Psoas muscle (tissue), 8 donors: ENCODE measurements around the gene DAAM2. TPM values are rescaled to one million over a fixed set of nuclear protein-coding genes. Genes with fewer than 3 reads are reported as not detected.
A peak's percentile ranks its signal among the peaks of the same experiment; 100 is the strongest.

Source experiments
- ATAC-seq, 4 donors: fragments of 200-7000 bp; cut with Tn5 transposase; one replicate each; pipeline ENCODE4 v1.9.1; 2020; ENCODE audit warnings: moderate library complexity in 3 of 4, mild to moderate bottlenecking in 2 of 4
- DNase-seq, 2 donors: peaks; one replicate each; pipeline ENCODE4 v3.0.0-alpha.2; 2020
- H3K27ac ChIP-seq: fragments of 200-600 bp; one replicate; pipeline ENCODE4 v1.8.0; 2022
- H3K27me3 ChIP-seq, 3 donors: fragments of 200-600 bp in 1 of 3; one replicate each; pipeline versions ENCODE4 v1.6.1 to v1.8.0; 2013 to 2022; ENCODE audit warnings: low read length in 2 of 3, mild to moderate bottlenecking in 2 of 3, moderate library complexity in 1 of 3; ENCODE audit not compliant: insufficient read depth in 3 of 3
- H3K36me3 ChIP-seq, 2 donors: fragments of 200-600 bp in 1 of 2; one replicate each; pipeline versions ENCODE4 v1.6.1 to v1.8.0; 2013 to 2022; ENCODE audit warnings: low read depth in 1 of 2, mild to moderate bottlenecking in 1 of 2, moderate library complexity in 1 of 2; ENCODE audit not compliant: insufficient read depth in 1 of 2
- H3K4me1 ChIP-seq: fragments of 200-600 bp; one replicate; pipeline ENCODE4 v1.8.0; 2022
- H3K4me3 ChIP-seq: fragments of 200-600 bp; one replicate; pipeline ENCODE4 v1.8.0; 2022; ENCODE audit warnings: mild to moderate bottlenecking
- H3K9me3 ChIP-seq: fragments of 200-600 bp; one replicate; pipeline ENCODE4 v1.8.0; 2022
- WGBS, 3 donors: extraction: QIAGEN DNeasy Blood & Tissue Kit; methylation state at CpG; one replicate each; pipeline versions ENCODE4 v1.1.6 to v1.1.7; 2013; 5-methylcytosine and 5-hydroxymethylcytosine counted together
- intact Hi-C, 2 donors: fragments of 100-400 bp; cut with DNase I; formaldehyde crosslinking; loops; one replicate each; pipeline versions ENCODE4 v1.11.0 to v1.14.2; 2022
- polyA plus RNA-seq, 3 donors: library from polyadenylated mRNA; stranded (reverse); fragments of 200-250 nt; gene quantifications; one replicate each; pipeline ENCODE4 v1.2.3, GENCODE V29; 2013
- total RNA-seq, 4 donors: library from RNA; stranded (reverse); fragmentation: NEBNext Ultra II Directional in 2 of 4; extraction: Animal tissue kit (Norgen Biotek cat#: 25700) in 2 of 4; gene quantifications; one replicate each; pipeline versions ENCODE4 v1.2.1 to v1.2.4, GENCODE V29; 2021 to 2023
- TF ChIP-seq, protein P1 (sequence below): fragments of 200-600 bp; IDR thresholded peaks from one replicate; pipeline ENCODE4 v1.8.0; 2022; ENCODE audit warnings: antibody characterized with exemption
- donor health status: healthy with polysubstance abuse.
- donor health status: DM: no; HTN: no; CAD: no; lungs with moderate emphysema.
- donor health status: Bipolar disorder and iron deficiency.
- donor health status: healthy.
- donor health status: DM: yes; HTN: yes; CAD: no.
- donor health status: DM: no; HTN: no; CAD: no.
- donor health status: DM: no; HTN: no; CAD: no.
- donor health status: DM: yes; HTN: yes; CAD: no.

Gene DAAM2
- total and polyA plus RNA-seq, 7 donors: 7.0 to 67.1 (median 26.5) TPM

DNA sequence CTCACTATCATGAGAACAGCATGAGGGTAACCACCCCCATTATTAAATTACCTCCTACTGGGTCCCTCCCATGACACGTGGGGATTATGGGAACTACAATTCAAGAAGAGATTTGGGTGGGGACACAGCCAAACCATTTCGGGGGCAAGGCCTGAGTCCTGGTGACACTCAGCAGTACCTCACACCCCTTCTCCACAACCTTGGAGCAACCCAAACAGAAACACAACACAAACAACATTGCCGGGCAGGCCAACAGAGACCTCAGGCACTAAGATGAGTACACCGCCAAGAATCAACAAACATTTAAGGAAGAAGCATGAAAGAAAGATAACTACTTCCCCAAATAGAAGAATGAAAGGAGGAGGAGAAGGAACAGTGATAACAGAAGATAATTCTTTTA lies 125.2 kb downstream of the DAAM2 start:
- Histone ChIP-seq H3K27ac (no peak overlapping the region), H3K4me1 (no peaks in the 10 kb centered on the region), H3K27me3 (no peaks in the 10 kb centered on the region), H3K9me3 (no peaks in the 10 kb centered on the region), H3K36me3 (peaks cover 6 to 98% of the 10 kb centered on the region in 2 donors), H3K4me3 (no peak overlapping the region)
- intact Hi-C loops: no loop called here
- TF ChIP-seq, protein P1, sequence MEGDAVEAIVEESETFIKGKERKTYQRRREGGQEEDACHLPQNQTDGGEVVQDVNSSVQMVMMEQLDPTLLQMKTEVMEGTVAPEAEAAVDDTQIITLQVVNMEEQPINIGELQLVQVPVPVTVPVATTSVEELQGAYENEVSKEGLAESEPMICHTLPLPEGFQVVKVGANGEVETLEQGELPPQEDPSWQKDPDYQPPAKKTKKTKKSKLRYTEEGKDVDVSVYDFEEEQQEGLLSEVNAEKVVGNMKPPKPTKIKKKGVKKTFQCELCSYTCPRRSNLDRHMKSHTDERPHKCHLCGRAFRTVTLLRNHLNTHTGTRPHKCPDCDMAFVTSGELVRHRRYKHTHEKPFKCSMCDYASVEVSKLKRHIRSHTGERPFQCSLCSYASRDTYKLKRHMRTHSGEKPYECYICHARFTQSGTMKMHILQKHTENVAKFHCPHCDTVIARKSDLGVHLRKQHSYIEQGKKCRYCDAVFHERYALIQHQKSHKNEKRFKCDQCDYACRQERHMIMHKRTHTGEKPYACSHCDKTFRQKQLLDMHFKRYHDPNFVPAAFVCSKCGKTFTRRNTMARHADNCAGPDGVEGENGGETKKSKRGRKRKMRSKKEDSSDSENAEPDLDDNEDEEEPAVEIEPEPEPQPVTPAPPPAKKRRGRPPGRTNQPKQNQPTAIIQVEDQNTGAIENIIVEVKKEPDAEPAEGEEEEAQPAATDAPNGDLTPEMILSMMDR: no peak
- DNase-seq: no peak
- WGBS, 3 donors: 84 to 87% (median 86%) methylated on average over 4 of the region's 4 CpGs
- ATAC-seq: no peak

GRCh38 chr6:39917981-39918380 lies 125.8 kb downstream of the DAAM2 start:
- no peaks in the 10 kb centered on the region for H3K9me3 ChIP-seq
- ATAC-seq (no peak), DNase-seq (no peak)
- H3K4me3 ChIP-seq: no peak overlapping the region
- TF ChIP-seq, protein P1: no peak
- 84 to 88% (median 86%) methylated on average over 3 of the region's 3 CpGs for WGBS, 3 donors
- peaks cover 6 to 98% of the 10 kb centered on the region in 2 donors for H3K36me3 ChIP-seq
- H3K4me1 ChIP-seq: peaks cover 1% of the 10 kb centered on the region
- intact Hi-C loops: no loop called here
- no peaks in the 10 kb centered on the region for H3K27me3 ChIP-seq
- no peak overlapping the region for H3K27ac ChIP-seq

DNA sequence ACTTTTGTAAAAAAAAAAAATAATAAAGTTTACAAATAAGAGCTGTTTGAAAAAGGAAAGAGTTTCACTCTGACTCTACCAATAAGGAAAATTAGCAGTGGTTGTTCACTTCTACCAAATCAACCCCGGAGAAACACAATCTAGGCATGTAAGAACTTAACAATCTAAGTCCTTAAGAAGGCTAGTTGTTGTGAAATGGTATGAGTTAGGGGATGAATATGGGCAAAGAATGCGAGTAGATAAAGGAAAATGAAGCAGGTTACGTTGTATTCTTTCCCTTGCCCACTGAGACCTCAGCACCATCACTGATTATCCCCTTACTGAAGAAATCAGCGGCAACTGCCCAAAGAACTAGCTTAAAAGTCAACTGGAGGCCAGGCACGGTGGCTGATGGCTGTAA lies 126.7 kb downstream of the DAAM2 start:
- Histone ChIP-seq H3K27me3 (no peaks in the 10 kb centered on the region), H3K36me3 (peaks cover 6 to 98% of the 10 kb centered on the region in 2 donors), H3K4me3 (no peak overlapping the region), H3K27ac (no peak overlapping the region), H3K9me3 (no peaks in the 10 kb centered on the region), H3K4me1 (peaks cover 10% of the 10 kb centered on the region)
- no peak for DNase-seq
- ATAC-seq: no peak
- intact Hi-C loops: no loop called here
- TF ChIP-seq, protein P1: no peak
- 83 to 91% (median 83%) methylated on average over 5 of the region's 5 CpGs for WGBS, 3 donors

DNA sequence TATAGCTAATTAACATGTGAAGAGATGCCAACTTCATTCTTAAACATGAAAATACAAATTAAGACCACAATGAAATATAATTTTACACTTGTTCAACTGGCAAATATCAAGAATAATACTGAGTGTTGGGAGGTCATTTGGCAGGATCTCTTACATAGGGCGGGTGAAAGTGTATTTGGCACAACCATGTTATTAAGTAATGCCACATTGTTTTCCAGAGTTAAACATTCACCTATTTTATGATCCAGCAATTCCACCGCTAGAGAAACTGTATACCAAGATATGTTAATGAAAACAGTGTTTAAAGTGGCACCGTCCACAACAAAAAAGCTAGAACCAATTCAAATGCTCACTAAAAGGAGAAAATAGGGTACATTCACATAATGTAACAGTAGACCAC lies 128.0 kb downstream of the DAAM2 start:
- ATAC-seq (no peak), DNase-seq (no peak)
- TF ChIP-seq, protein P1: no peak
- WGBS, 3 donors: 72 to 77% (median 74%) methylated on average over 3 of the region's 3 CpGs
- Histone ChIP-seq H3K27me3 (no peaks in the 10 kb centered on the region), H3K36me3 (peaks cover 8 to 98% of the 10 kb centered on the region in 2 donors), H3K4me1 (peaks cover 23% of the 10 kb centered on the region), H3K4me3 (no peak overlapping the region), H3K9me3 (no peaks in the 10 kb centered on the region), H3K27ac (no peak overlapping the region)
- intact Hi-C loops: no loop called here

DNA sequence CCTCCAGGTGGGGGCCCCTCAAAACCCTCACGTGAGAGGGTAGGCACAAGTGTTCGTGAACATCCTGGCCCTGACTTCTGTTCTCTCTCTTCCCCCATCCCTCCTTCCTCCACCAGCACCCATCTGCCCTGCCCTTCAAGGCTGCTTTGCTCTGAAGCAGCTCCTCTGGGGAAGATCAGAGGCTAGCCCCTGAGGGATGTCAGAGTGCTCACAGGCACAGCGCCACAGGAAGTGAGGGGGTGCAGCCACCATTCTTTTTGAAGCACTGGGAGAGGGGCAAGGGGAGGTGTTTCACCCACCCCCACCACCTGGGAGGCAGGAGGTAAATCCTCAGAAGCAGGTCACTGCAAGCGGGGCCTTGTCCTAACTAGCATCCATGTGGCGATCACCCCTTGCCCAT lies 130.6 kb downstream of the DAAM2 start:
- Histone ChIP-seq H3K36me3 (peaks cover 12 to 84% of the 10 kb centered on the region in 2 donors), H3K4me1 (peaks cover 44% of the 10 kb centered on the region), H3K9me3 (no peaks in the 10 kb centered on the region), H3K27ac (peak overlapping the region; percentile 61), H3K27me3 (no peaks in the 10 kb centered on the region), H3K4me3 (no peak overlapping the region)
- no peak for ATAC-seq
- DNase-seq: no peak
- intact Hi-C loops: no loop called here
- TF ChIP-seq, protein P1: no peak
- 89 to 94% (median 92%) methylated on average over 5 of the region's 5 CpGs for WGBS, 3 donors
